ENCODE measurements around the gene NRDC. TPM values are rescaled to one million over a fixed set of nuclear protein-coding genes. Genes with fewer than 3 reads are reported as not detected.

Gene NRDC
- total and polyA plus RNA-seq, 7 experiments from 2014 or later, result 58.5 to 194 (median 100) TPM

DNA sequence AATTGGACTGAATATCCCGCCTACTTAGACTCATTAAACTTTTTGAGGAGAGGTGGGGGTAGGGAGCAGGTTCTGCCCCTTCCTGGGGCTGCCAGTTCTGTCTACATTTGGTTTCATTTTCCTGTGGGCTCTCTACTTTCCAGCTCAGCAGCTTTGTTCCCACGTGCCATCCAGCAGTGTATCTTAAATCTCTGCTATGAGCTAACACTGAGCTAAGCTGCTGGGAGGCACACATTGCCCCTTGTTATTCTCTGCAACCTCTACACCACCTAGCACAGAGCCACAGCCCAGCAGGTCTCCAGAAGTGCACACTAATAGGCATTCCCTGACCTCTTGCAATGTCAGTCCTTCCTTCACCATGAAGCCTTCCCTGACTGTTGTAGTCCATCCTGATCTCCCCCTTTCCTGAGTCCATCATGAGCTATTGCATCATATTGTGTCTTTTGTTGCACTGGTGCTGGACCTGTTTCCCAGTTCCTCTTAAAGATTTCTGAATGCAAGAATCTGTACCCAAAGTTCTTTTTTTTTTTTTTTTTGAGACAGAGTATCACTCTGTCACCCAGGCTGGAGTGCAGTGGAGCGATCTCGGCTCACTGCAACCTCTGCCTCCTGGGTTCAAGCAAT lies 28.7 kb upstream of the NRDC start:
- H3K4me3 Mint-ChIP-seq, result peak overlapping the region in 3 of 10 donors; percentile 29 to 40 (median 30)
- peak overlapping the region in 8 of 9 donors; percentile 76 to 93 (median 86) for H3K27ac Mint-ChIP-seq
- no peak overlapping the region for H3K4me3 ChIP-seq (ENCODE audit: low read length)
- H3K9me3 ChIP-seq (ENCODE audit: control insufficient read depth in 2 of 3, low read length in 3 of 3), result peaks cover 0 to 4% (median 0%) of the 10 kb centered on the region in 3 experiments
- H3K36me3 ChIP-seq (ENCODE audit: control insufficient read depth in 2 of 3, insufficient read depth in 3 of 3, low read length in 3 of 3), result no peaks in the 10 kb centered on the region
- no peak for ATAC-seq
- H3K4me1 ChIP-seq (ENCODE audit: control insufficient read depth in 2 of 2, insufficient read depth in 2 of 2, low read length in 2 of 2), result no peaks in the 10 kb centered on the region
- H3K27me3 Mint-ChIP-seq, result peaks cover 0 to 21% (median 12%) of the 10 kb centered on the region in 5 donors
- H3K36me3 Mint-ChIP-seq, result peaks cover 0 to 4% (median 0%) of the 10 kb centered on the region in 5 donors
- no peak overlapping the region for H3K27ac ChIP-seq (ENCODE audit: low read depth, low read length)
- no peak for DNase-seq
- intact Hi-C loops (cut with micrococcal nuclease), result no loop called here
- peaks cover 0 to 17% (median 6%) of the 10 kb centered on the region in 11 donors for H3K9me3 Mint-ChIP-seq
- ChIA-PET POLR2A (no interaction called here), CTCF (interaction anchor here (0.5 kb wide), 1 partner anchor 385 kb away, joined by 3 read pairs; no protein-coding TSS in a partner anchor)
- peaks cover 0 to 12% (median 8%) of the 10 kb centered on the region in 7 donors for H3K4me1 Mint-ChIP-seq
- H3K27me3 ChIP-seq (ENCODE audit: control insufficient read depth in 2 of 2, insufficient read depth in 2 of 2, low read length in 2 of 2), result no peaks in the 10 kb centered on the region

DNA sequence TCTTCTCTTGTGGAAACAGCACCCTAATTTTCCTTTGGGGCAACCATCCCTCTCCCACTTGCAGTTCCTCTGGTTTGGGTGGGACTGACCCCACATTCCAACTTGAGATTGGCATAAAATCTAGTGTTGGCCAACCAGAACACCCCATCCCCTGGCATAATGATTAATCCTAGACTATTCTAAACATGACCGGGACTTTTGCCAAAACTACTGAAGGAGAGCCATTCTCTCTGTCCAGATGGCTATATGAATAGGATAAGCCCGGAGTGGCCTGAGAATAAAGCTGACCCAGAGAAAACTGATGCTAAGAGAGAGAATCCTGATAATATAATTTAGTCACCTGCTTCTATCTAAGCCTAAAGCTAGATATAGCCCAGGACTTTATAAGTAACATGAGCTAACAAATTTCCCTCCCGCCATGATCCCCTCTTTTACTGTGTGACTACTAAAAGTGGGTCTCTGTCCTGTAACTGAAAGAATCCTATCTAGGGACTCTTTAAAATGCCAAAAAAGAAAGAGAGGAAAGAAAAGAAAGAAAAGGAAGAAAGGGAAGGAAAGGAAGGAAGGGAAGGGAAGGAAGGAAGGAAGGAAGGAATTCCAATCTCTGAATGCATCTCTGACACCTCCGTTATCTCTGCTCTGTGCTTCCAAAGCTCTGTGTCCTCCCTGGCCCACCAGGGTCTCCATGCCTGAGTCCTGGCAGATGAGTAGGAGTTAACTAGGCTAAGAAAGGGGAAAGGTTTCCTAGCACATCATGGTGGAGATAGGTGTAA lies 28.0 kb upstream of the NRDC start:
- peaks cover 0 to 4% (median 0%) of the 10 kb centered on the region in 3 experiments for H3K9me3 ChIP-seq (ENCODE audit: control insufficient read depth in 2 of 3, low read length in 3 of 3)
- peaks cover 0 to 21% (median 6%) of the 10 kb centered on the region in 5 donors for H3K27me3 Mint-ChIP-seq
- peaks cover 0 to 17% (median 6%) of the 10 kb centered on the region in 11 donors for H3K9me3 Mint-ChIP-seq
- POLR2A ChIA-PET, result no interaction called here
- H3K27ac Mint-ChIP-seq, result peak overlapping the region in 8 of 9 donors; percentile 85 to 93 (median 91)
- no peaks in the 10 kb centered on the region for H3K27me3 ChIP-seq (ENCODE audit: control insufficient read depth in 2 of 2, insufficient read depth in 2 of 2, low read length in 2 of 2)
- peak overlapping the region in 2 of 10 donors; percentile 30 to 40 for H3K4me3 Mint-ChIP-seq
- H3K4me3 ChIP-seq (ENCODE audit: low read length), result no peak overlapping the region
- intact Hi-C loops (cut with micrococcal nuclease), result no loop called here
- peaks cover 0 to 12% (median 8%) of the 10 kb centered on the region in 7 donors for H3K4me1 Mint-ChIP-seq
- H3K27ac ChIP-seq (ENCODE audit: low read depth, low read length), result no peak overlapping the region
- DNase-seq (no peak), ATAC-seq (no peak)
- no peaks in the 10 kb centered on the region for H3K36me3 ChIP-seq (ENCODE audit: control insufficient read depth in 2 of 3, insufficient read depth in 3 of 3, low read length in 3 of 3)
- H3K4me1 ChIP-seq (ENCODE audit: control insufficient read depth in 2 of 2, insufficient read depth in 2 of 2, low read length in 2 of 2), result no peaks in the 10 kb centered on the region
- peaks cover 0 to 4% (median 0%) of the 10 kb centered on the region in 5 donors for H3K36me3 Mint-ChIP-seq
- CTCF ChIA-PET, result interaction anchor here (0.7 kb wide), 1 partner anchor 25 kb away, joined by 4 read pairs; no protein-coding TSS in a partner anchor

DNA sequence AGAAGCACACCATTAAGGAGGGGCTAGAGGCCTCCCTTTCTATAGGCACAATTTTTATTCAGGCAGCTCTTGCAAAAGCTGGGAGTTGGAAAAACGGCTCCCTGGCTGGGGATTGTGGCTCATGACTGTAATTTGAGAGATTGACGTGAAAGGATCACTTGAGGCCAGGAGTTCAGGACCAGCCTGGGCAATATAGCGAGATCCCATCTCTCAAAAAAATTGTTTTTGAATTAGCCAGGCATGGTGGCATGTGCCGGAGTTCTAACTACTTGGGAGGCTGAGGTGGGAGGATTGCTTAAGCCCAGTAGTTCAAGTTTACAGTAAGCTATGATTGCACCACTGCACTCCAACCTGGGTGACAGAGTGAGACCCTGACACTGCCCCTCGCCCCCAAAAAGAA lies 23.9 kb upstream of the NRDC start:
- H3K27ac Mint-ChIP-seq, result peak overlapping the region in 1 of 9 donors; percentile 74
- DNase-seq, result no peak
- H3K9me3 Mint-ChIP-seq, result peaks cover 0 to 13% (median 6%) of the 10 kb centered on the region in 11 donors
- Histone ChIP-seq H3K27ac (ENCODE audit: low read depth, low read length) (no peak overlapping the region), H3K27me3 (ENCODE audit: control insufficient read depth in 2 of 2, insufficient read depth in 2 of 2, low read length in 2 of 2) (peaks cover 0 to 3% of the 10 kb centered on the region in 2 donors), H3K4me3 (ENCODE audit: low read length) (no peak overlapping the region), H3K4me1 (ENCODE audit: control insufficient read depth in 2 of 2, insufficient read depth in 2 of 2, low read length in 2 of 2) (no peaks in the 10 kb centered on the region), H3K36me3 (ENCODE audit: control insufficient read depth in 2 of 3, insufficient read depth in 3 of 3, low read length in 3 of 3) (no peaks in the 10 kb centered on the region), H3K9me3 (ENCODE audit: control insufficient read depth in 2 of 3, low read length in 3 of 3) (peaks cover 0 to 4% (median 0%) of the 10 kb centered on the region in 3 experiments)
- no peak for ATAC-seq
- H3K4me3 Mint-ChIP-seq, result no peak overlapping the region
- H3K4me1 Mint-ChIP-seq, result peaks cover 0 to 11% (median 8%) of the 10 kb centered on the region in 7 donors
- H3K27me3 Mint-ChIP-seq, result peaks cover 8 to 30% (median 22%) of the 10 kb centered on the region in 5 donors
- ChIA-PET CTCF (no interaction called here), POLR2A (interaction anchor here (0.7 kb wide), 1 partner anchor 31 kb away, joined by 3 read pairs; no protein-coding TSS in a partner anchor)
- intact Hi-C loops (cut with micrococcal nuclease), result no loop called here
- peaks cover 0 to 4% (median 0%) of the 10 kb centered on the region in 5 donors for H3K36me3 Mint-ChIP-seq

DNA sequence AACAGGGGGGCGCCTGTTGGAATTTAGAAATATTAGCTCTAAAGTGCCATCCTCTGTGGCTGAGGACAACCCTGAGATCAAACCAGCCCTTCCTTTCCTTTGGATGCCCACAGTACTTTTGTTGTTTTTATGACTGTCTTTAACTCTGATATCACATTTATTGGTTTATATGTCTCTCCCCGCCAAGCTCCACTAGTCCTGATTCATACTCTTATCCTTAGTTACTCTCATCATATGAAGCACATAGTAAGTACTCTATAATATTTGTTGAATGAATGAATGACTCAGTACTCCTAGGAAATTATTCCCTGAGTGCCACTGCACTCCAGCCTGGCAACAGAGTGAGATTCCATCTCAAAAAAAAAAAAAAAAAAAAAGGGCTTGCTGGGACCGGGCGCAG lies 22.6 kb upstream of the NRDC start:
- no peaks in the 10 kb centered on the region for H3K36me3 ChIP-seq (ENCODE audit: control insufficient read depth in 2 of 3, insufficient read depth in 3 of 3, low read length in 3 of 3)
- ChIA-PET CTCF (no interaction called here), POLR2A (no interaction called here)
- H3K4me1 ChIP-seq (ENCODE audit: control insufficient read depth in 2 of 2, insufficient read depth in 2 of 2, low read length in 2 of 2), result no peaks in the 10 kb centered on the region
- H3K9me3 Mint-ChIP-seq, result peaks cover 0 to under 1% (median 0%) of the 10 kb centered on the region in 11 donors
- DNase-seq, result no peak
- intact Hi-C loops (cut with micrococcal nuclease), result no loop called here
- peaks cover 0 to 4% (median 0%) of the 10 kb centered on the region in 7 donors for H3K4me1 Mint-ChIP-seq
- H3K4me3 ChIP-seq (ENCODE audit: low read length), result no peak overlapping the region
- H3K27ac Mint-ChIP-seq, result no peak overlapping the region
- H3K27ac ChIP-seq (ENCODE audit: low read depth, low read length), result no peak overlapping the region
- H3K27me3 Mint-ChIP-seq, result peaks cover 10 to 36% (median 28%) of the 10 kb centered on the region in 5 donors
- no peaks in the 10 kb centered on the region for H3K9me3 ChIP-seq (ENCODE audit: control insufficient read depth in 2 of 3, low read length in 3 of 3)
- no peaks in the 10 kb centered on the region for H3K36me3 Mint-ChIP-seq
- H3K4me3 Mint-ChIP-seq, result no peak overlapping the region
- H3K27me3 ChIP-seq (ENCODE audit: control insufficient read depth in 2 of 2, insufficient read depth in 2 of 2, low read length in 2 of 2), result peaks cover 0 to 3% of the 10 kb centered on the region in 2 donors
- no peak for ATAC-seq

DNA sequence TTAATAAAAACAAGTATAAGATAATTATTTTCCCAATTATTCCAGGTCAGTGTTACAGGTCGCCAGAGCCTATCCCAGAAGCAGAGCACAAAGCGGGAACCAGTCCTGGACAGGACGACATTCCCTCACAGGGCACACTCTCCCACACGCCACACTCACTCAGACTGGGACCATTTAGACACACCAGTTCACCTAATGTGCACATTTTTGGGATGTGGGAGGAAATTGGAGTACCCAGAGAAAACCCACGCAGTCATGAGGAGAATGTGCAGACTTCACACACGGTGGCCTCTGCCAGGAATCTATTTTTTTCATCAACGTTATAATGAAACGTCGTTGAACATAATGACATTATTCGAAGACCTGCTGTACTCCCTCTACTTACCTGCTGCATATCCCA lies 20.5 kb upstream of the NRDC start:
- Histone ChIP-seq H3K36me3 (ENCODE audit: control insufficient read depth in 2 of 3, insufficient read depth in 3 of 3, low read length in 3 of 3) (no peaks in the 10 kb centered on the region), H3K27me3 (ENCODE audit: control insufficient read depth in 2 of 2, insufficient read depth in 2 of 2, low read length in 2 of 2) (peaks cover 0 to 3% of the 10 kb centered on the region in 2 donors), H3K4me3 (ENCODE audit: low read length) (no peak overlapping the region), H3K4me1 (ENCODE audit: control insufficient read depth in 2 of 2, insufficient read depth in 2 of 2, low read length in 2 of 2) (no peaks in the 10 kb centered on the region), H3K9me3 (ENCODE audit: control insufficient read depth in 2 of 3, low read length in 3 of 3) (no peaks in the 10 kb centered on the region), H3K27ac (ENCODE audit: low read depth, low read length) (no peak overlapping the region)
- Mint-ChIP-seq H3K27ac (no peak overlapping the region), H3K9me3 (peaks cover 0 to 1% (median 0%) of the 10 kb centered on the region in 11 donors), H3K4me3 (no peak overlapping the region), H3K36me3 (no peaks in the 10 kb centered on the region), H3K27me3 (peaks cover 18 to 47% (median 39%) of the 10 kb centered on the region in 5 donors), H3K4me1 (peaks cover 0 to 4% (median 0%) of the 10 kb centered on the region in 7 donors)
- DNase-seq (no peak), ATAC-seq (no peak)
- intact Hi-C loops (cut with micrococcal nuclease), result loop anchor here (5.0 to 10.0 kb wide), 2 partner anchors 398 to 786 kb away; no protein-coding TSS in a partner anchor
- CTCF ChIA-PET, result interaction anchor here (0.6 to 1.4 kb wide), 3 partner anchors 68 to 716 kb away, joined by 4 read pairs; no protein-coding TSS in a partner anchor
- POLR2A ChIA-PET, result no interaction called here

DNA sequence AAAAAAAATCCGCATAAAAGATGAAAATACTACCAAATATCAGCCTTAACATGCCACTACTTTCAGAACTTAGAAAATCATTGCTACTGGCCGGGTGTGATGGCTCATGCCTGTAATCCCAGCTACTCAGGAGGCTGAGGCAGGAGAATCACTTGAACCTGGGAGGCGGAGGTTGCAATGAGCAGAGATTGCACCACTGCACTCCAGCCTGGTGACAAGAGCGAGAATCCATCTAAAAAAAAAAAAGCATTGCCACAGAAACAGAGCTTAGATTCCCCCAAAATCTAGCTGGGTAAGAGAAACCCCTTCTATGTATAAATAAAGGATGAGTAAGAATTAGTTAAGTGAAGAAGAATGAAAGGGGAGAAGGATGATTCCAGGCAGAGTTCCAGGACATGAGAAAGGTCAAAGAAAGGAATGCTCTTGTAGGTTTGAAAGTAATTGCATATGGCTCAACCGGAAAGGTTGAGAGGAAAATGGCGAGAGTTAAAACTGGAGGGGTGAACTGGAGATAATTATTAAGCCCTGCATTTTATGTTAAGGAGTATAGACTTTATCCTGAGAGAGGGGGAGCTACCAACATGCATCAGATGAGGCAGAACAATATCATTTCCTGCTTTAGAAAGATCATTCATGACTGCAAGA lies 19.7 kb upstream of the NRDC start:
- peaks cover 0 to 3% of the 10 kb centered on the region in 2 donors for H3K27me3 ChIP-seq (ENCODE audit: control insufficient read depth in 2 of 2, insufficient read depth in 2 of 2, low read length in 2 of 2)
- no peak for ATAC-seq
- Mint-ChIP-seq H3K27me3 (peaks cover 21 to 50% (median 47%) of the 10 kb centered on the region in 5 donors), H3K4me3 (no peak overlapping the region), H3K27ac (no peak overlapping the region), H3K4me1 (peaks cover 0 to 4% (median 0%) of the 10 kb centered on the region in 7 donors), H3K36me3 (no peaks in the 10 kb centered on the region), H3K9me3 (peaks cover 0 to 1% (median 0%) of the 10 kb centered on the region in 11 donors)
- intact Hi-C loops (cut with micrococcal nuclease), result loop anchor here (5.0 to 10.0 kb wide), 2 partner anchors 399 to 787 kb away; no protein-coding TSS in a partner anchor
- no peaks in the 10 kb centered on the region for H3K9me3 ChIP-seq (ENCODE audit: control insufficient read depth in 2 of 3, low read length in 3 of 3)
- no peak for DNase-seq
- ChIA-PET CTCF (interaction anchor here (1.0 to 1.4 kb wide), 5 partner anchors 12 to 395 kb away, joined by 3 to 4 read pairs (median 3); no protein-coding TSS in a partner anchor), POLR2A (interaction anchor here (0.5 kb wide), 1 partner anchor 753 kb away, joined by 3 read pairs; no protein-coding TSS in a partner anchor)
- H3K27ac ChIP-seq (ENCODE audit: low read depth, low read length), result no peak overlapping the region
- no peaks in the 10 kb centered on the region for H3K36me3 ChIP-seq (ENCODE audit: control insufficient read depth in 2 of 3, insufficient read depth in 3 of 3, low read length in 3 of 3)
- no peak overlapping the region for H3K4me3 ChIP-seq (ENCODE audit: low read length)
- no peaks in the 10 kb centered on the region for H3K4me1 ChIP-seq (ENCODE audit: control insufficient read depth in 2 of 2, insufficient read depth in 2 of 2, low read length in 2 of 2)

All from naive thymus-derived CD4-positive, alpha-beta T cell (primary cell).